Type B pancreatic cell (in vitro differentiated cells): ENCODE measurements around the gene C5orf58. TPM values are rescaled to one million over a fixed set of nuclear protein-coding genes. Genes with fewer than 3 reads are reported as not detected.
"Not testable (repeated sequence)": the region's sequence is repeated elsewhere in the genome, so short reads cannot be mapped to it uniquely, and the experiment has no call there.

Experiments used
- DNase-seq: peaks from one replicate; pipeline ENCODE4 v3.0.0; 2021; ENCODE audit warnings: mixed read lengths; ENCODE audit not compliant: unreplicated experiment; ENCODE audit errors: extremely low spot score
- H3K27ac Mint-ChIP-seq: 2 replicates; pipeline ENCODE4 v1.8.0; 2021; ENCODE audit warnings: mild to moderate bottlenecking, mixed read lengths
- H3K27me3 Mint-ChIP-seq: 2 replicates; pipeline ENCODE4 v1.8.0; 2021; ENCODE audit warnings: mixed read lengths
- H3K36me3 Mint-ChIP-seq: 2 replicates; pipeline ENCODE4 v1.8.0; 2021; ENCODE audit warnings: mixed read lengths
- H3K4me1 Mint-ChIP-seq: one replicate; pipeline ENCODE4 v1.8.0; 2021; ENCODE audit warnings: mixed read lengths; ENCODE audit not compliant: unreplicated experiment
- H3K4me3 Mint-ChIP-seq: 2 replicates; pipeline ENCODE4 v1.8.0; 2021; ENCODE audit warnings: mild to moderate bottlenecking, mixed read lengths
- H3K9me3 Mint-ChIP-seq: 2 replicates; pipeline ENCODE4 v1.8.0; 2021; ENCODE audit warnings: mixed read lengths
- total RNA-seq: library from RNA; stranded (reverse); gene quantifications from 2 replicates; pipeline ENCODE4 v1.2.1, GENCODE V29; 2021; ENCODE audit warnings: low replicate concordance
- TF ChIP-seq, protein P1 (sequence below): fragments of 200-600 bp; sonication (generic); conservative IDR thresholded peaks from 2 replicates; pipeline ENCODE4 v1.5.0; 2021; ENCODE audit warnings: antibody characterized with exemption, mild to moderate bottlenecking

Gene C5orf58
- total RNA-seq, 1 donor from 2014 or later: not detected

DNA sequence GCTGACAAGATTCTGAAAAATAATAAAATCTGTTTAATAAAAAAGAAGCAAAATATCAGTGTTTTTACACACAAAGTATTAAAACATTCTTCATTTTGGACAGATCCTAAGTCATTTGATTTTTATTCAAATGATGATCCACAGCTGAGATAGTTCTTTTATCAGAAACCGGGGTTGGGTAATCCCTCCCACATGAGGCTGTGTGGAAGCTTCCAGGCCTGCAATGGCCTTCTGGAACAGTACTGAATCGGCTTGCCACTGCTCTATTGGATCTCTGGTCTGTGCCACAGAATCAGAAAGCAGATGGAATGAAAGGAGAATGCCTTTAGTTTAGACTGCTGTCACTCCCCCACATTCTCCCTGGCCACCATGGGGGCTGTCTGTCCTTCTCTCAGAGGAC, 6.1 kb upstream of the C5orf58 start:
- no peak for DNase-seq
- no peak overlapping the region for H3K27ac Mint-ChIP-seq
- H3K36me3 Mint-ChIP-seq: no peaks in the 10 kb centered on the region
- peaks cover 12% of the 10 kb centered on the region for H3K27me3 Mint-ChIP-seq
- TF ChIP-seq, protein P1, sequence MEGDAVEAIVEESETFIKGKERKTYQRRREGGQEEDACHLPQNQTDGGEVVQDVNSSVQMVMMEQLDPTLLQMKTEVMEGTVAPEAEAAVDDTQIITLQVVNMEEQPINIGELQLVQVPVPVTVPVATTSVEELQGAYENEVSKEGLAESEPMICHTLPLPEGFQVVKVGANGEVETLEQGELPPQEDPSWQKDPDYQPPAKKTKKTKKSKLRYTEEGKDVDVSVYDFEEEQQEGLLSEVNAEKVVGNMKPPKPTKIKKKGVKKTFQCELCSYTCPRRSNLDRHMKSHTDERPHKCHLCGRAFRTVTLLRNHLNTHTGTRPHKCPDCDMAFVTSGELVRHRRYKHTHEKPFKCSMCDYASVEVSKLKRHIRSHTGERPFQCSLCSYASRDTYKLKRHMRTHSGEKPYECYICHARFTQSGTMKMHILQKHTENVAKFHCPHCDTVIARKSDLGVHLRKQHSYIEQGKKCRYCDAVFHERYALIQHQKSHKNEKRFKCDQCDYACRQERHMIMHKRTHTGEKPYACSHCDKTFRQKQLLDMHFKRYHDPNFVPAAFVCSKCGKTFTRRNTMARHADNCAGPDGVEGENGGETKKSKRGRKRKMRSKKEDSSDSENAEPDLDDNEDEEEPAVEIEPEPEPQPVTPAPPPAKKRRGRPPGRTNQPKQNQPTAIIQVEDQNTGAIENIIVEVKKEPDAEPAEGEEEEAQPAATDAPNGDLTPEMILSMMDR: no peak
- no peak overlapping the region for H3K4me3 Mint-ChIP-seq
- H3K9me3 Mint-ChIP-seq: no peaks in the 10 kb centered on the region
- H3K4me1 Mint-ChIP-seq: peaks cover 25% of the 10 kb centered on the region

DNA sequence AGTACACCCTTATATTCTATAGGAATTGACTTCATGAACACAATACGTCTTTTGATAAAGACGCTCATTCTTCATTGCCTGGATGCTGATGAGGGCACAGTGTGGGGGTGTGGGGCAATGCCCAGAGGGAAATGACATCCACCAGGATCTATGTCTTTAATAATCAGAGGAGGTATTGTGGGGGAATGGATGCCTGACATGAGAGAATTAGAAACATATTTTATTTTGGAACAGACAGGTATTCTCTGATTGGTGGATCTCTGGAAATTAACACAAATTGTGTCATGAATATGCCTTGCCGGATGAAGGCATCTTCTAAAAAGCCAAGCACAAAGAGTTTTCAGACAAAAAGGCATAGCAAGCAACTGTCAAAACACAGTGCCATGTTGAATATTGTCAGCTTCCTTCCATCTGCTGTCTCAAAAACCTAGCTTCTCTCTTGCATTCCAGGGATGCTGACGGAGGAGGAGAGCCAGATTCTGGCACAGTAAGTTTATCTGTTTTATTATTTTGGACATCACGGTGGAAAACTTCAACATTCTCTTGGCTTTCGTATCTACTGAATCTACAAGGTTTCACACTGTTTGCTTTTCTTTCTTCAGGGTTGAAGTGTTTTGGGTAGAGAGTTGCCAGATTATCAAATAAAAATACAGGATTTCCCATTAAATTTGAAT, 3.9 kb upstream of the C5orf58 start:
- no peaks in the 10 kb centered on the region for H3K9me3 Mint-ChIP-seq
- no peak for DNase-seq
- no peaks in the 10 kb centered on the region for H3K36me3 Mint-ChIP-seq
- no peak overlapping the region for H3K4me3 Mint-ChIP-seq
- TF ChIP-seq, protein P1: no peak
- peaks cover 12% of the 10 kb centered on the region for H3K27me3 Mint-ChIP-seq
- peaks cover 20% of the 10 kb centered on the region for H3K4me1 Mint-ChIP-seq
- no peak overlapping the region for H3K27ac Mint-ChIP-seq

DNA sequence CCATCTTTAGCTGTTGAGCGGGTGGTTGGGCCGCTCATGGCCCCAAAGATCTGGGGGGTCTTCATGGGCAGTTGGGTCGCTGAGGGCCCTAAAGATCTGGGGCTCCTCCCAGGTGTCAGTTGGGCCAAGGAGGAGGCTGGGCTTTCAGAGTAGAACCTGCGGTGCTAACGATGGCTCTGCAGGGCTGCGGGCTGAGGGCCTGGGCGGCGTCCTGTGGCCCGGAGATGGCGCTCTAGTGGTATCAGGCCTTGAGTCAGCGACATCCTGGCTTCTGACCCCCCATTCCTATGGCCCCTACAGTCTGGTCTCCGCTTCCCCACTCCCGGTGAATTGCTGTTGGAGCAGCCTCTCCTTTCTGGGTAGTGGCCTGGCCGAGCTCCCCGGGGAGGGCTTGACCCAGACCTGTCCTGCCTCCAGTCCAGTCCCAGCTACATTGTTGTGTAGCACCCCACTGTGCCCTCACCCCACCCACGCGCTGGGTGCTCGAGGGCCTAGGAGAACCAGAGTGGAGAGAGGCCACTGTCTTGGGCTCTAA, 640 bp downstream of the C5orf58 start:
- DNase-seq: no peak
- Mint-ChIP-seq H3K9me3 (no peaks in the 10 kb centered on the region), H3K4me1 (peaks cover 12% of the 10 kb centered on the region), H3K4me3 (no peak overlapping the region), H3K36me3 (no peaks in the 10 kb centered on the region), H3K27ac (no peak overlapping the region), H3K27me3 (peaks cover 6% of the 10 kb centered on the region)
- TF ChIP-seq, protein P1: no peak

DNA sequence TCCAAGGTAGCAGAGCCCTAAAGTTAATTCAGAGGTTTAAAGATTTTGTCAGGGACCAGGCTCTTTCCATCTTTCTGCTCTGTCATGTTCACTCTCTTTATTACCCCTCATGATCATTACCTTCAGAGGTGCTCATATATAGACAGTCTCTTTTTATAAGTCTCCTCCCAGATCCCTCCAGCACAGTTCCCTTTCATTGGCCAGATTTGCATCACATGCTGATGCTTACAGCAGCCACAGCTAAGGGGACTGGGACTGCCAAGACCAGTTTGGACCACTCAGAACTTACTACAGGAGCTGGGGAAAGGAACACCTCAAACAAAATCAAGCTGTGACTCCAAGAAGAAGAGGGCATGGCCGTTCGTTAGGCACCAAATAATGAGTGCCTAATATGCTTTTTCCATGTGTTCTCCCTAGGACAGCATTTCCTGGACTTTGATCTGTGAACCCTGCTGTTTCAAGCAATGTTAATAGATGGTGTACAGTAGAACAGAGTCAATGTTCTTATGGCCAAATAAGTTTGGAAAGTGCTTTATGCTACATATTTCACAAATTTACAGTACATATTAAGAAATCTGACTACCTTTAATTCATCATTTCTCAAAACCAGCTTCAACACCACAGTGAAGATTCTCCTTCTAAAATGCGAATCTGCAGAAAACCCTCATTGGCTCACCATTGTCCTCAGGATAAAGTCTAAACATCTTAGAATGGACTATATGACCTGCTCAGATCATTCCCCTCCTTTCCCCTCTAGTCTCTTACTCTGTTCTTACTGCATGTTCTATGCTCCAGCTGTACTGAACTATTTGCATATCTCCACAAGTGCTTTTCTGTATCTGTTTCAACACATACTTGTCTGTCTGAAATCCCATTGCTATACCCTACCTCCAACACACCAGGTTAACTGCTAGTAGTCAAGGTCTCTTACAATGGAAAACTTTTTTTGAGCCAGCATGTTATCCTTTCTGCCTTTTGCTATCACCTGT, 3.4 kb downstream of the C5orf58 start:
- no peak for DNase-seq
- no peak overlapping the region for H3K4me3 Mint-ChIP-seq
- no peaks in the 10 kb centered on the region for H3K36me3 Mint-ChIP-seq
- no peaks in the 10 kb centered on the region for H3K4me1 Mint-ChIP-seq
- TF ChIP-seq, protein P1: no peak
- H3K27me3 Mint-ChIP-seq: peaks cover 6% of the 10 kb centered on the region
- no peaks in the 10 kb centered on the region for H3K9me3 Mint-ChIP-seq
- H3K27ac Mint-ChIP-seq: no peak overlapping the region

DNA sequence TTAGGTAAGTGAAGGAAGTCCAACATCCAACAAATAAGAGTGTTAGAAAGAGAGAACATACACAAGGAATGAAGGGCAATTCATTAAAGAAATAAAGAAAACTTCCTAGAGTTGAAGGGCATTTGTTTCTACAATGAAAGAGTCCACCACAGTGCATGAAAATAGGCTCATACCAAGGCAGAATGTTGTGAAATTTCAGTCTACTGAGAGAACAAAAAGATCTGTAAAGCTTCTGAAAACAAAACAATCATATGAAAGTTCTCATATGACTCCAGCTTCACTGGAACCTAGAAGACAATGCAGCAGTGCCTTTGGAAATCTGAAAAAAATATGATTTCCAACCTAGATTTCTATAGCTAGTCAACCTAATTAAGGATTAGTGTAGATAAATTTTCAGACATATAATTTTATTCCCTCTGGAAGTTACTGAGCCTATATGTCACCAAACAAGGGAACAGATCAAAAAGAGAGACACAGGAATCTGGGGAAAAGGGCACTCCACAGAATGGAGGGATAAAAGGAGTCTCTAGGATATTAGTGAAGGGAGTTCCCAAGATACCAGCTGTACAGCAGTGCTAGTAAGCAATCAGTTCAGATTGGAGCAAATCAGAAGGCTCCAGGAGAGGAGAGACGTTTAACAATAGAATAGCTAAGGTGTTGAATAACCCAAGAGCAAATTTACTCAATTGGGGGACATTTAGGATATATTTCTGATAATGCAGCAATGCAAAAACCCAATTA, 5.8 kb downstream of the C5orf58 start:
- H3K27ac Mint-ChIP-seq: no peak overlapping the region
- peaks cover 6% of the 10 kb centered on the region for H3K27me3 Mint-ChIP-seq
- H3K36me3 Mint-ChIP-seq: no peaks in the 10 kb centered on the region
- no peaks in the 10 kb centered on the region for H3K4me1 Mint-ChIP-seq
- TF ChIP-seq, protein P1: no peak
- no peak overlapping the region for H3K4me3 Mint-ChIP-seq
- H3K9me3 Mint-ChIP-seq: no peaks in the 10 kb centered on the region
- DNase-seq: no peak

DNA sequence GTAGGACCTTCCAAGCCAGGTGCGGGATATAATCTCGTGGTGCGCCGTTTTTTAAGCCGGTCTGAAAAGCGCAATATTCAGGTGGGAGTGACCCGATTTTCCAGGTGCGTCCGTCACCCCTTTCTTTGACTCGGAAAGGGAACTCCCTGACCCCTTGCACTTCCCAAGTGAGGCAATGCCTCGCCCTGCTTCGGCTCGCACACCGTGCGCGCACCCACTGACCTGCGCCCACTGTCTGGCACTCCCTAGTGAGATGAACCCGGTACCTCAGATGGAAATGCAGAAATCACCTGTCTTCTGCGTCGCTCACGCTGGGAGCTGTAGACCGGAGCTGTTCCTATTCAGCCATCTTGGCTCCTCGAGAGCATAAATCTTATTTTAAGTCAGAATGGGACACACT, 12.7 kb downstream of the C5orf58 start:
- not testable (repeated sequence) for H3K9me3 Mint-ChIP-seq, H3K27me3 Mint-ChIP-seq, H3K4me3 Mint-ChIP-seq, H3K27ac Mint-ChIP-seq, DNase-seq, H3K36me3 Mint-ChIP-seq
- H3K4me1 Mint-ChIP-seq: peaks cover 15% of the 10 kb centered on the region
